Body of pancreas (tissue), 4 donors: ENCODE results near the gene TTPAL.

Experiments used
- POLR2A ChIP-seq, 3 donors: fragments of 450-650 bp; IDR thresholded peaks; one replicate each; pipeline ENCODE4 v1.6.1; 2016; ENCODE audit warnings: antibody characterized with exemption in 3 of 3, mild to moderate bottlenecking in 2 of 3
- TF ChIP-seq, protein P1 (sequence below), 7 experiments: fragments of 450-650 bp in 4 of 7; fragments of 200-600 bp in 3 of 7; sonication (generic) in 3 of 7; IDR thresholded peaks; one replicate each; pipeline ENCODE4 v1.5.1; 2016 to 2019; ENCODE audit warnings: antibody characterized with exemption in 7 of 7

DNA sequence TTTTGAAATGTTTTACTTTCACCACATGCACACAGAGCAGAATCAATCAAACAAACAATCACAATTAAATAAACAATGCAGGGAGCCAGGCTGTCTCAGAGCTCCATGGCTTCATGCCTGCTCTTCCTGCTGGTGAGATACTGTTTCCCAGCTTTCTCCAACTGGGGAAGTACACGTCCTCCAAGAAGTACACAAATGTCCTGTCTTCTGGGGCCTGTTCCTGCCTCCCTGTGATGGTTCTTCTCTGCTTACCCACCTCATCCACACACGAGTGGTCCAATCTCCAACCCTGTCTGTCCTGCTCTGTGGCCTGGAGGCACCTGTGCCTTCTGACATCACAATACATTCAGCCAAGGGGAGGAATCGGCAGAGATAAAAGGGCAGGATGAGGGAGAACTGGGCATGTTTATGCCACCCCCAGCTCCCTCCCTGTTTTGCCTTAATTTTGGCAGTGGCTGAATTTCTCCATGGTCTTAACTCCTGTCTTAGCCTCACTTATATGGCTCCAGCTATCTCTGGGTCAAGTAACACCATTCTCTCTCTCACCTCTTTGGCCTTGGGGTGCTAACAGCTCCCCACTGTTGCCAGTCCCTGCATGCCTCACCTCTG lies 25.3 kb upstream of the TTPAL start:
- TF ChIP-seq, protein P1, sequence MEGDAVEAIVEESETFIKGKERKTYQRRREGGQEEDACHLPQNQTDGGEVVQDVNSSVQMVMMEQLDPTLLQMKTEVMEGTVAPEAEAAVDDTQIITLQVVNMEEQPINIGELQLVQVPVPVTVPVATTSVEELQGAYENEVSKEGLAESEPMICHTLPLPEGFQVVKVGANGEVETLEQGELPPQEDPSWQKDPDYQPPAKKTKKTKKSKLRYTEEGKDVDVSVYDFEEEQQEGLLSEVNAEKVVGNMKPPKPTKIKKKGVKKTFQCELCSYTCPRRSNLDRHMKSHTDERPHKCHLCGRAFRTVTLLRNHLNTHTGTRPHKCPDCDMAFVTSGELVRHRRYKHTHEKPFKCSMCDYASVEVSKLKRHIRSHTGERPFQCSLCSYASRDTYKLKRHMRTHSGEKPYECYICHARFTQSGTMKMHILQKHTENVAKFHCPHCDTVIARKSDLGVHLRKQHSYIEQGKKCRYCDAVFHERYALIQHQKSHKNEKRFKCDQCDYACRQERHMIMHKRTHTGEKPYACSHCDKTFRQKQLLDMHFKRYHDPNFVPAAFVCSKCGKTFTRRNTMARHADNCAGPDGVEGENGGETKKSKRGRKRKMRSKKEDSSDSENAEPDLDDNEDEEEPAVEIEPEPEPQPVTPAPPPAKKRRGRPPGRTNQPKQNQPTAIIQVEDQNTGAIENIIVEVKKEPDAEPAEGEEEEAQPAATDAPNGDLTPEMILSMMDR (IDR thresholded peaks at IDR 0.05) = no peak
- TF ChIP-seq POLR2A (IDR thresholded peaks at IDR 0.05) = no peak
